ENCODE data around the gene NEURL2. TPM values are rescaled to one million over a fixed set of nuclear protein-coding genes. Genes with fewer than 3 reads are reported as not detected.

Gene NEURL2
- total and polyA plus RNA-seq, 8 donors, result 1.6 to 5.3 (median 2.9) TPM

- no peak overlapping the region for H3K4me3 ChIP-seq
- 83 to 87% methylated on average over 7 of the region's 7 CpGs for WGBS, 2 donors
- no peaks in the 10 kb centered on the region for H3K9me3 ChIP-seq
- H3K4me1 ChIP-seq, result peaks cover under 1 to 8% (median 1%) of the 10 kb centered on the region in 3 donors
- H3K27ac ChIP-seq, result no peak overlapping the region
- no peaks in the 10 kb centered on the region for H3K36me3 ChIP-seq
- no peak for FAIRE-seq
- intact Hi-C loops (cut with DNase I), result no loop called here
- TF ChIP-seq CTCF (IDR thresholded peaks at IDR 0.05), result no peak
- DNase-seq, result no peak
- no peaks in the 10 kb centered on the region for H3K27me3 ChIP-seq
- ATAC-seq, result no peak
Observed at GRCh38 chr20:45861221-45862075, 29.6 kb downstream of the NEURL2 start.

- H3K27ac ChIP-seq, result no peak overlapping the region
- H3K36me3 ChIP-seq, result no peaks in the 10 kb centered on the region
- no peak for ATAC-seq
- DNase-seq, result no peak
- no peaks in the 10 kb centered on the region for H3K9me3 ChIP-seq
- no peak overlapping the region for H3K4me3 ChIP-seq
- 70 to 76% methylated on average over 7 of the region's 7 CpGs for WGBS, 2 donors
- peaks cover 8 to 14% (median 9%) of the 10 kb centered on the region in 3 donors for H3K4me1 ChIP-seq
- intact Hi-C loops (cut with DNase I), result no loop called here
- TF ChIP-seq CTCF (IDR thresholded peaks at IDR 0.05), result no peak
- no peaks in the 10 kb centered on the region for H3K27me3 ChIP-seq
- FAIRE-seq, result no peak
Observed at GRCh38 chr20:45860560-45861220, 30.3 kb downstream of the NEURL2 start.

GRCh38 chr20:45859916-45860315, 31.1 kb downstream of the NEURL2 start:
- Histone ChIP-seq H3K4me1 (peaks cover 13 to 21% (median 14%) of the 10 kb centered on the region in 3 donors), H3K9me3 (no peaks in the 10 kb centered on the region), H3K36me3 (no peaks in the 10 kb centered on the region), H3K27me3 (no peaks in the 10 kb centered on the region), H3K4me3 (no peak overlapping the region), H3K27ac (no peak overlapping the region)
- intact Hi-C loops (cut with DNase I), result no loop called here
- no peak for DNase-seq
- 97% methylated on average over 5 of the region's 5 CpGs for WGBS, 2 donors
- no peak for FAIRE-seq
- TF ChIP-seq CTCF (IDR thresholded peaks at IDR 0.05), result no peak
- no peak for ATAC-seq

GRCh38 chr20:45857882-45858216, 33.2 kb downstream of the NEURL2 start:
- DNase-seq (no peak), ATAC-seq (peak; percentile 5 to 16 (median 12))

More at GRCh38 chr20:45857882-45858216, 33.2 kb downstream of the NEURL2 start:
- 16 to 23% methylated on average over 9 to 13 of the region's 13 CpGs for WGBS, 2 donors
- no peak for TF ChIP-seq CTCF (IDR thresholded peaks at IDR 0.05)
- H3K4me1 ChIP-seq, result peaks cover 13 to 21% (median 14%) of the 10 kb centered on the region in 3 donors
- FAIRE-seq, result no peak
- H3K9me3 ChIP-seq, result no peaks in the 10 kb centered on the region
- H3K36me3 ChIP-seq, result no peaks in the 10 kb centered on the region
- intact Hi-C loops (cut with DNase I), result no loop called here
- peak overlapping the region; percentile 65 to 88 (median 80) for H3K4me3 ChIP-seq
- H3K27me3 ChIP-seq, result no peaks in the 10 kb centered on the region
- H3K27ac ChIP-seq, result peak overlapping the region; percentile 40 to 69 (median 58)

Data from pancreas (tissue), 10 donors.